GM19099 (cell line): ENCODE measurements around the gene PRKCQ.

Experiments
- POLR2A ChIP-seq: IDR thresholded peaks from 3 replicates; pipeline ENCODE4 v1.6.1; 2011; ENCODE audit warnings: low read depth; ENCODE audit not compliant: insufficient read length; ENCODE audit errors: extremely low read depth

Gene PRKCQ

GRCh38 chr10:6602026-6602699 is 22.1 kb upstream of the PRKCQ start:
- TF ChIP-seq POLR2A = no peak

- TF ChIP-seq POLR2A = no peak
Observed at GRCh38 chr10:6601246-6601805, 21.2 kb upstream of the PRKCQ start.

GRCh38 chr10:6600224-6600987 is 20.3 kb upstream of the PRKCQ start:
- no peak for TF ChIP-seq POLR2A

- no peak for TF ChIP-seq POLR2A
Observed at GRCh38 chr10:6598679-6599078, 18.6 kb upstream of the PRKCQ start.

- TF ChIP-seq POLR2A = no peak
Observed at GRCh38 chr10:6597478-6597877, 17.4 kb upstream of the PRKCQ start.

- no peak for TF ChIP-seq POLR2A
Observed at GRCh38 chr10:6595499-6595898, 15.4 kb upstream of the PRKCQ start.

GRCh38 chr10:6593241-6593671 is 13.2 kb upstream of the PRKCQ start:
- TF ChIP-seq POLR2A = no peak

- TF ChIP-seq POLR2A = no peak
Observed at GRCh38 chr10:6592080-6592479, 12.0 kb upstream of the PRKCQ start.

- TF ChIP-seq POLR2A = no peak
Observed at GRCh38 chr10:6591668-6592067, 11.6 kb upstream of the PRKCQ start.

- no peak for TF ChIP-seq POLR2A
Observed at GRCh38 chr10:6590100-6590499, 10.0 kb upstream of the PRKCQ start.

GRCh38 chr10:6589287-6590094 is 9.4 kb upstream of the PRKCQ start:
- no peak for TF ChIP-seq POLR2A

GRCh38 chr10:6588845-6589244 is 8.8 kb upstream of the PRKCQ start:
- TF ChIP-seq POLR2A = no peak

GRCh38 chr10:6588082-6588481 is 8.0 kb upstream of the PRKCQ start:
- no peak for TF ChIP-seq POLR2A

GRCh38 chr10:6586501-6586900 is 6.4 kb upstream of the PRKCQ start:
- no peak for TF ChIP-seq POLR2A

GRCh38 chr10:6583447-6583846 is 3.4 kb upstream of the PRKCQ start:
- no peak for TF ChIP-seq POLR2A

- TF ChIP-seq POLR2A = no peak
Observed at GRCh38 chr10:6582298-6582697, 2.2 kb upstream of the PRKCQ start.

- no peak for TF ChIP-seq POLR2A
Observed at GRCh38 chr10:6581778-6582228, 1.7 kb upstream of the PRKCQ start.
